K562 (cell line): ENCODE data around the gene TMEM156. TPM values are rescaled to one million over a fixed set of nuclear protein-coding genes. Genes with fewer than 3 reads are reported as not detected.

Experiments used
- ATAC-seq: fragments of 200-7000 bp; cut with Tn5 transposase; 3 replicates; pipeline ENCODE4 v1.9.1; 2020; ENCODE audit warnings: moderate library complexity
- BruUV-seq: library from RNA; stranded (reverse); fragments of 400-500 nt; replicated peaks from 2 replicates; lab custom pipeline; 2021; lab: Mats Ljungman, UMichigan
- CTCF ChIA-PET: fragments of 300-600 bp; formaldehyde crosslinking; extraction: SDS; loops from one replicate; lab custom pipeline; 2021; ENCODE audit warnings: low intra/inter-chr PET ratio; lab: Yijun Ruan, JAX
- POLR2A ChIA-PET: fragments of 300-600, 350-650 bp; sonication (Branson Sonifier 250); formaldehyde crosslinking; extraction: SDS; loops from one replicate; lab custom pipeline; 2021; ENCODE audit warnings: antibody characterized with exemption, inconsistent platforms; lab: Yijun Ruan, JAX
- DNase-seq, 4 experiments: peaks; one replicate each; pipeline versions ENCODE4 v3.0.0 to v3.0.0-alpha.2; 2011 to 2018; ENCODE audit warnings: low spot score in 3 of 4, mixed read lengths in 3 of 4; ENCODE audit errors: extremely low read depth in 1 of 4
- FAIRE-seq: peaks from 2 replicates; lab custom pipeline; 2011; peaks lifted over from hg19 to GRCh38; lab: Jason Lieb, UNC
- H2AFZ ChIP-seq: 2 replicates; pipeline ENCODE4 v1.6.0; 2011; ENCODE audit warnings: low read depth, low read length, control low read depth, inconsistent platforms
- H3K27ac ChIP-seq: fragments of 200-600 bp; 3 replicates; pipeline ENCODE4 v1.8.0; 2011; ENCODE audit warnings: low read depth, mild to moderate bottlenecking, control low read depth, inconsistent platforms, low read length, moderate library complexity, mixed read lengths; ENCODE audit errors: extremely low read depth
- H3K27me3 ChIP-seq, 2 experiments: fragments of 300-600 bp in 1 of 2; 2 replicates in 1 of 2; 3 replicates in 1 of 2; pipeline versions ENCODE4 v1.6.0 to v1.8.0; 2011; ENCODE audit warnings: inconsistent platforms in 2 of 2, low read length in 2 of 2, mild to moderate bottlenecking in 1 of 2, mixed read lengths in 1 of 2, moderate library complexity in 1 of 2; ENCODE audit not compliant: control insufficient read depth in 2 of 2, insufficient read depth in 2 of 2
- H3K36me3 ChIP-seq: fragments of 300-600 bp; 3 replicates; pipeline ENCODE4 v1.8.0; 2011; ENCODE audit warnings: mild to moderate bottlenecking, low read length, inconsistent platforms; ENCODE audit not compliant: control insufficient read depth, insufficient read depth
- H3K4me1 ChIP-seq, 2 experiments: fragments of 200-600 bp in 1 of 2; replicated peaks in 1 of 2; 2 replicates in 1 of 2; 3 replicates in 1 of 2; pipeline versions ENCODE4 v1.5.1 to v1.8.0; 2011; ENCODE audit warnings: inconsistent platforms in 2 of 2, low read length in 2 of 2, mild to moderate bottlenecking in 1 of 2, mixed read lengths in 1 of 2, moderate library complexity in 1 of 2; ENCODE audit not compliant: control insufficient read depth in 2 of 2, insufficient read depth in 2 of 2
- H3K4me2 ChIP-seq: 2 replicates; pipeline ENCODE4 v1.6.1; 2011; ENCODE audit warnings: low read length, control low read depth, inconsistent platforms, mixed read lengths; ENCODE audit not compliant: insufficient read depth
- H3K4me3 ChIP-seq: fragments of 200-600 bp; sonication (generic), shearing (Covaris generic); 2 replicates; pipeline ENCODE4 v1.5.1; 2016; ENCODE audit warnings: control low read depth, inconsistent platforms
- H3K79me2 ChIP-seq: fragments of 200-600 bp; 3 replicates; pipeline ENCODE4 v1.8.0; 2011; ENCODE audit warnings: low read length, inconsistent platforms; ENCODE audit not compliant: control insufficient read depth, insufficient read depth
- H3K9ac ChIP-seq, 2 experiments: 2 replicates each; pipeline versions ENCODE4 v1.6.0 to v1.6.1; 2011; ENCODE audit warnings: low read depth in 2 of 2, low read length in 2 of 2, control low read depth in 1 of 2, inconsistent platforms in 1 of 2, mild to moderate bottlenecking in 1 of 2, mixed read lengths in 1 of 2; ENCODE audit not compliant: insufficient read depth in 1 of 2
- H3K9me1 ChIP-seq: one replicate; pipeline ENCODE4 v1.6.0; 2011; ENCODE audit warnings: inconsistent platforms, mild to moderate bottlenecking, low read length, moderate library complexity; ENCODE audit not compliant: control insufficient read depth, insufficient read depth
- H3K9me3 ChIP-seq: replicated peaks from 2 replicates; pipeline ENCODE4 v1.5.1; 2011; ENCODE audit warnings: low read depth, low read length, inconsistent platforms; ENCODE audit not compliant: control insufficient read depth, insufficient read depth
- H4K20me1 ChIP-seq: replicated peaks from 2 replicates; pipeline ENCODE4 v1.6.1; 2011; ENCODE audit warnings: low read length, inconsistent platforms, mixed read lengths; ENCODE audit not compliant: control insufficient read depth, insufficient read depth
- BMI1 ChIP-seq: fragments of 150-350 bp; IDR thresholded peaks from 2 replicates; pipeline ENCODE4 v1.6.1; 2014; ENCODE audit warnings: low read length
- COPS2 ChIP-seq: fragments of 450-650 bp; conservative IDR thresholded peaks from 2 replicates; pipeline ENCODE4 v1.6.1; 2016; ENCODE audit warnings: mild to moderate bottlenecking, moderate library complexity
- ETV1 ChIP-seq: fragments of 450-650 bp; conservative IDR thresholded peaks from 2 replicates; pipeline ENCODE4 v1.6.1; 2016; ENCODE audit warnings: missing genetic modification characterization, control low read depth, low read depth, missing compliant biosample characterization
- LCOR ChIP-seq: sonication (generic); formaldehyde crosslinking; IDR thresholded peaks from 2 replicates; pipeline ENCODE4 v1.8.0; 2022; ENCODE audit warnings: mild to moderate bottlenecking, missing genetic modification reagents
- MTA1 ChIP-seq: fragments of 450-650 bp; IDR thresholded peaks from 2 replicates; pipeline ENCODE4 v1.6.1; 2017; ENCODE audit warnings: borderline replicate concordance
- NCOA4 ChIP-seq: fragments of 450-650 bp; IDR thresholded peaks from 2 replicates; pipeline ENCODE4 v1.6.1; 2018; ENCODE audit warnings: mild to moderate bottlenecking; ENCODE audit not compliant: partially characterized antibody
- NONO ChIP-seq, 2 experiments: fragments of 200-400 bp in 1 of 2; fragments of 450-650 bp in 1 of 2; formaldehyde crosslinking in 1 of 2; IDR thresholded peaks; 2 replicates each; pipeline ENCODE4 v1.6.1; 2017; ENCODE audit warnings: low read depth in 2 of 2, mild to moderate bottlenecking in 2 of 2, moderate library complexity in 2 of 2, low read length in 1 of 2
- PTRF ChIP-seq: fragments of 450-650 bp; IDR thresholded peaks from 2 replicates; pipeline ENCODE4 v1.6.1; 2016; ENCODE audit warnings: mild to moderate bottlenecking, missing genetic modification characterization, missing compliant biosample characterization
- STAT5A ChIP-seq: IDR thresholded peaks from 2 replicates; pipeline ENCODE4 v1.6.1; 2012; ENCODE audit warnings: low read length, inconsistent platforms, borderline replicate concordance
- ZNF311 ChIP-seq: fragments of 250-450 bp; sonication (Bioruptor Pico); IDR thresholded peaks from 2 replicates; pipeline ENCODE4 v1.4.0; 2020; ENCODE audit warnings: mild to moderate bottlenecking, moderate library complexity
- ZNF586 ChIP-seq: fragments of 450-650 bp; formaldehyde crosslinking; conservative IDR thresholded peaks from 2 replicates; pipeline ENCODE4 v1.4.0; 2020; ENCODE audit warnings: mild to moderate bottlenecking, moderate library complexity
- WGBS: fragments of 100-300 bp; shearing (Covaris generic); methylation state at CpG from one replicate; pipeline ENCODE4 v1.1.6; 2016; ENCODE audit warnings: low coverage, mixed read lengths; ENCODE audit not compliant: insufficient coverage; ENCODE audit errors: missing lambda C conversion rate; 5-methylcytosine and 5-hydroxymethylcytosine counted together
- in situ Hi-C: fragments of 300-500 bp; cut with MboI; formaldehyde crosslinking; loops from 4 replicates; pipeline ENCODE4 v1.15.0; 2018; ENCODE audit warnings: inconsistent platforms, mixed read lengths
- intact Hi-C: fragments of 100-400 bp; cut with micrococcal nuclease; formaldehyde crosslinking; loops from 2 replicates; pipeline ENCODE4 v1.14.2; 2022
- polyA plus RNA-seq, 8 experiments: library from polyadenylated mRNA; depleted of rRNA in 4 of 8; stranded (reverse) in 5 of 8; unstranded in 3 of 8; fragments of >200 nt; fragmentation: Nextera tagmentation in 2 of 8; fragmentation: Illumina TruSeq in 1 of 8; extraction: Ambion mirVana in 2 of 8; extraction: Trizol in 1 of 8; gene quantifications; 2 replicates each; pipeline versions ENCODE4 v1.2.1 to v1.2.3, GENCODE V29; 2011 to 2014; ENCODE audit warnings: inconsistent platforms in 1 of 8, missing spikeins in 1 of 8
- total RNA-seq, 7 experiments: library from RNA; depleted of rRNA in 6 of 7; stranded (reverse); fragments of >200 nt in 6 of 7; fragmentation: Illumina TruSeq in 2 of 7; extraction: Trizol in 2 of 7; gene quantifications; 2 replicates each; pipeline versions ENCODE4 v1.2.1 to v1.2.3, GENCODE V29; 2011 to 2021; ENCODE audit warnings: low replicate concordance in 1 of 7
- TF ChIP-seq, protein P1 (sequence below): sonication (generic); formaldehyde crosslinking; IDR thresholded peaks from 2 replicates; pipeline ENCODE4 v1.8.1; 2023; ENCODE audit warnings: missing genetic modification reagents, mild to moderate bottlenecking, borderline replicate concordance
- TF ChIP-seq, protein P2 (sequence below): fragments of 250-450 bp; sonication (Bioruptor Pico); IDR thresholded peaks from 2 replicates; pipeline ENCODE4 v1.8.0; 2021; ENCODE audit warnings: mild to moderate bottlenecking, moderate library complexity
- TF ChIP-seq, protein P3 (sequence below): sonication (generic); formaldehyde crosslinking; IDR thresholded peaks from 2 replicates; pipeline ENCODE4 v1.8.1; 2023; ENCODE audit warnings: mild to moderate bottlenecking, missing genetic modification reagents

The TMEM156 gene
- total and polyA plus RNA-seq, 9 of the 15 experiments (the other 6 are each of a cell fraction or from before 2014, with no cell fraction given): 3.5 to 9.6 (median 6.4) TPM

DNA sequence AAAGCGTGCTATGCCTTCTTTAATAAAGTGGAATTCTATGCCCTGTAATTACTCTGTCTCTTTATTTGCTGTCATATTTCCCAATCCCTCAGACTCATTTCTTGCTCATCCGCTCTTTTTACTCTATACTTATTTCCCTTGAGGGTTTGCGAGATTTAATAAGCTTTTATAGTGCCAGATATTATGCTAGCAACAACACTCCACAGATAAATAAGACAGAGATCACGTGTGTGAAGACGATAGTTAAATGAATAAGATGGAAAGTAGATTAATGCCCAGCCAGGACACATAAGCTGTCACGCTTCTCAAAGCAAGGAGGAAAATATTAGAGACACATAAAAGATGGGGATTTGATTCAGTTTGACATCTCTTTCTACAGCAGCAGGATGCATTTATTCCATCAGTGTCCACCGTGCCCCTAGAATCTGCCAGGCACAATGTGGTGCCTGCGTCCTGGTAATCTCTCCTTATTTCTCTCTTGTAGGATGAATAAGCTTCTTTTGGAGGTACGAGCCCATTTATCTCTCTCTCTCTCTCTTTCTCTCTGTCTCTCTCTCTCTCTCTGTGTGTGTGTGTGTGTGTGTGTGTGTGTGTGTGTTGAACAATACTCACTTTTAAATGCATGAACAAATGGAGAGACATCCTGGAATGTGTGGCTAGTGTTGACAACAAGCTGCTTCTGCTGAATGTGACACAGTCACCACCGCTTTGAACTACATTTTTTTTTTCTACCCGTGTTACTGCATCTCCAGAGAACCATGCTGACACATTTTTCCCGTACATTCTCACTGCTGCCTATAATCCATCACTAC lies 48.2 kb downstream of the TMEM156 start:
- BruUV-seq: no TSS peak
- Histone ChIP-seq H3K4me3 (no peak overlapping the region), H3K79me2 (no peaks in the 10 kb centered on the region), H3K4me1 (no peaks in the 10 kb centered on the region; a peak in 1 of 5 replicates), H3K27me3 (no peaks in the 10 kb centered on the region), H3K9me1 (no peaks in the 10 kb centered on the region), H2AFZ (no peak overlapping the region), H3K4me2 (no peak overlapping the region), H3K27ac (no peak overlapping the region), H3K9me3 (no peaks in the 10 kb centered on the region), H3K36me3 (peaks cover 3% of the 10 kb centered on the region; the same call in 1 of the 3 replicates), H3K9ac (no peak overlapping the region), H4K20me1 (no peaks in the 10 kb centered on the region)
- CTCF ChIA-PET: no interaction called here
- intact Hi-C loops (no loop called here), in situ Hi-C loops (no loop called here)
- 66% methylated on average over 12 of the region's 12 CpGs for WGBS
- FAIRE-seq (no peak), ATAC-seq (no peak), DNase-seq (no peak)
- POLR2A ChIA-PET: interaction anchor here (1.0 kb wide), 1 partner anchor 63 kb away, joined by 3 read pairs; no protein-coding TSS in a partner anchor
- no peak for TF ChIP-seq MTA1
- no peak for TF ChIP-seq COPS2
- TF ChIP-seq NONO (IDR thresholded peaks at IDR 0.05; ENCODE audit: low read depth in 2 of 2, low read length in 1 of 2): no peak
- TF ChIP-seq, protein P1, sequence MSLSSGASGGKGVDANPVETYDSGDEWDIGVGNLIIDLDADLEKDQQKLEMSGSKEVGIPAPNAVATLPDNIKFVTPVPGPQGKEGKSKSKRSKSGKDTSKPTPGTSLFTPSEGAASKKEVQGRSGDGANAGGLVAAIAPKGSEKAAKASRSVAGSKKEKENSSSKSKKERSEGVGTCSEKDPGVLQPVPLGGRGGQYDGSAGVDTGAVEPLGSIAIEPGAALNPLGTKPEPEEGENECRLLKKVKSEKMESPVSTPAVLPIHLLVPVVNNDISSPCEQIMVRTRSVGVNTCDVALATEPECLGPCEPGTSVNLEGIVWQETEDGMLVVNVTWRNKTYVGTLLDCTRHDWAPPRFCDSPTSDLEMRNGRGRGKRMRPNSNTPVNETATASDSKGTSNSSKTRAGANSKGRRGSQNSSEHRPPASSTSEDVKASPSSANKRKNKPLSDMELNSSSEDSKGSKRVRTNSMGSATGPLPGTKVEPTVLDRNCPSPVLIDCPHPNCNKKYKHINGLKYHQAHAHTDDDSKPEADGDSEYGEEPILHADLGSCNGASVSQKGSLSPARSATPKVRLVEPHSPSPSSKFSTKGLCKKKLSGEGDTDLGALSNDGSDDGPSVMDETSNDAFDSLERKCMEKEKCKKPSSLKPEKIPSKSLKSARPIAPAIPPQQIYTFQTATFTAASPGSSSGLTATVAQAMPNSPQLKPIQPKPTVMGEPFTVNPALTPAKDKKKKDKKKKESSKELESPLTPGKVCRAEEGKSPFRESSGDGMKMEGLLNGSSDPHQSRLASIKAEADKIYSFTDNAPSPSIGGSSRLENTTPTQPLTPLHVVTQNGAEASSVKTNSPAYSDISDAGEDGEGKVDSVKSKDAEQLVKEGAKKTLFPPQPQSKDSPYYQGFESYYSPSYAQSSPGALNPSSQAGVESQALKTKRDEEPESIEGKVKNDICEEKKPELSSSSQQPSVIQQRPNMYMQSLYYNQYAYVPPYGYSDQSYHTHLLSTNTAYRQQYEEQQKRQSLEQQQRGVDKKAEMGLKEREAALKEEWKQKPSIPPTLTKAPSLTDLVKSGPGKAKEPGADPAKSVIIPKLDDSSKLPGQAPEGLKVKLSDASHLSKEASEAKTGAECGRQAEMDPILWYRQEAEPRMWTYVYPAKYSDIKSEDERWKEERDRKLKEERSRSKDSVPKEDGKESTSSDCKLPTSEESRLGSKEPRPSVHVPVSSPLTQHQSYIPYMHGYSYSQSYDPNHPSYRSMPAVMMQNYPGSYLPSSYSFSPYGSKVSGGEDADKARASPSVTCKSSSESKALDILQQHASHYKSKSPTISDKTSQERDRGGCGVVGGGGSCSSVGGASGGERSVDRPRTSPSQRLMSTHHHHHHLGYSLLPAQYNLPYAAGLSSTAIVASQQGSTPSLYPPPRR (CRISPR knock-in tag): no peak
- no peak for TF ChIP-seq ZNF311 (CRISPR knock-in tag)
- no peak for TF ChIP-seq ETV1
- TF ChIP-seq STAT5A: no peak
- TF ChIP-seq NCOA4: no peak
- no peak for TF ChIP-seq BMI1
- TF ChIP-seq, protein P2, sequence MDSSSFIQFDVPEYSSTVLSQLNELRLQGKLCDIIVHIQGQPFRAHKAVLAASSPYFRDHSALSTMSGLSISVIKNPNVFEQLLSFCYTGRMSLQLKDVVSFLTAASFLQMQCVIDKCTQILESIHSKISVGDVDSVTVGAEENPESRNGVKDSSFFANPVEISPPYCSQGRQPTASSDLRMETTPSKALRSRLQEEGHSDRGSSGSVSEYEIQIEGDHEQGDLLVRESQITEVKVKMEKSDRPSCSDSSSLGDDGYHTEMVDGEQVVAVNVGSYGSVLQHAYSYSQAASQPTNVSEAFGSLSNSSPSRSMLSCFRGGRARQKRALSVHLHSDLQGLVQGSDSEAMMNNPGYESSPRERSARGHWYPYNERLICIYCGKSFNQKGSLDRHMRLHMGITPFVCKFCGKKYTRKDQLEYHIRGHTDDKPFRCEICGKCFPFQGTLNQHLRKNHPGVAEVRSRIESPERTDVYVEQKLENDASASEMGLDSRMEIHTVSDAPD (CRISPR knock-in tag): no peak
- no peak for TF ChIP-seq PTRF (tag)
- TF ChIP-seq, protein P3, sequence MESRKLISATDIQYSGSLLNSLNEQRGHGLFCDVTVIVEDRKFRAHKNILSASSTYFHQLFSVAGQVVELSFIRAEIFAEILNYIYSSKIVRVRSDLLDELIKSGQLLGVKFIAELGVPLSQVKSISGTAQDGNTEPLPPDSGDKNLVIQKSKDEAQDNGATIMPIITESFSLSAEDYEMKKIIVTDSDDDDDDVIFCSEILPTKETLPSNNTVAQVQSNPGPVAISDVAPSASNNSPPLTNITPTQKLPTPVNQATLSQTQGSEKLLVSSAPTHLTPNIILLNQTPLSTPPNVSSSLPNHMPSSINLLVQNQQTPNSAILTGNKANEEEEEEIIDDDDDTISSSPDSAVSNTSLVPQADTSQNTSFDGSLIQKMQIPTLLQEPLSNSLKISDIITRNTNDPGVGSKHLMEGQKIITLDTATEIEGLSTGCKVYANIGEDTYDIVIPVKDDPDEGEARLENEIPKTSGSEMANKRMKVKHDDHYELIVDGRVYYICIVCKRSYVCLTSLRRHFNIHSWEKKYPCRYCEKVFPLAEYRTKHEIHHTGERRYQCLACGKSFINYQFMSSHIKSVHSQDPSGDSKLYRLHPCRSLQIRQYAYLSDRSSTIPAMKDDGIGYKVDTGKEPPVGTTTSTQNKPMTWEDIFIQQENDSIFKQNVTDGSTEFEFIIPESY (CRISPR knock-in tag): no peak
- TF ChIP-seq ZNF586 (CRISPR knock-in tag): no peak
- no peak for TF ChIP-seq LCOR (CRISPR knock-in tag)
